SKM-1 treated with dmso at 0.1 percent for 144 hours (cell line): ENCODE data around the gene COG7.
"Not testable (repeated sequence)": the region's sequence is repeated elsewhere in the genome, so short reads cannot be mapped to it uniquely, and the experiment has no call there.

Source experiments
- DNase-seq: peaks from one replicate; lab custom pipeline; 2025; ENCODE audit not compliant: unreplicated experiment; lab: John Stamatoyannopoulos, UW

The COG7 gene

DNA sequence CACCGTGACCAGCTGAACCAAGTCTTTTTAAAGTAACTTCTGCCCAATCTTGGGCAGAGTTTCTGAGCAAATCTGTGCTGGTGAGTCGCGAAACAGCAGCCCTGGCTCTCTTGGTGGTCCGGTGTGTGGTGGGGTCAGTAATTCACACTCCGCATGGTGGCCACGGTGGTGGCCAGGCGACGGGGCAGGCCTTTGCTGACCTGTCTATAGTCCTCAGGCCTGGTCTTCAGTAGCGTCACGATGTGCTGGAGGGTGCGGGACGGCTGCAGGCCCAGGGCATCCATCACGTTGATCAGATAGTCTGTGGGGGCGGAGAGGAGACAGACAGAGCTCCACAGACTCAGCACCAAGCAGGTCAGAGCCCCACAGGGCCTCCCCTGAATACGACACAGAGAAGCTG, 64.2 kb downstream of the COG7 start:
- DNase-seq: no peak

- DNase-seq: no peak
These were observed 65.3 kb downstream of the COG7 start for GRCh38 chr16:23387666-23388065.

- DNase-seq: no peak
These were observed 67.5 kb downstream of the COG7 start for GRCh38 chr16:23385441-23385840.

- no peak for DNase-seq
These were observed 68.1 kb downstream of the COG7 start for GRCh38 chr16:23384878-23385277.

- no peak for DNase-seq
These were observed 69.1 kb downstream of the COG7 start for GRCh38 chr16:23383881-23384280.

DNA sequence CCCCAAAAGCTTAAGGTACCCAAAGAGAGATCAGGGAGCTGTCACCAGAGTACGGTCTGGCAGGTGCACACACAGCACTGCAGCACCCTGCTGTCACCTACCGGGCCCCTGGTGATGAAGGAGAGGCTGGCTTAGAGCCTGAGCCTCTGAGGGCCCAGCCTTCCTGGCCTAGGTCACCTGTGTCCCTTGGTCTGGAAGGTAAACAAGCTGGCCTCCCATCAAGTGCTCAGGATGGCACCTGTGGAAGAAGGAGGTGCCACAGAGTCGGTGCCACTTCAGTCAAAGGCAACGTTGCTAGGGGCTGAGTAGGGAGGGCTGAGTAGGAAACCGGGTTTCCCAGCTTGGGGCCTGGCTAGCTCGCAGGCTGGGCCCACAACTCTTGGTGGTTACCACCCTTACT, 70.7 kb downstream of the COG7 start:
- no peak for DNase-seq

DNA sequence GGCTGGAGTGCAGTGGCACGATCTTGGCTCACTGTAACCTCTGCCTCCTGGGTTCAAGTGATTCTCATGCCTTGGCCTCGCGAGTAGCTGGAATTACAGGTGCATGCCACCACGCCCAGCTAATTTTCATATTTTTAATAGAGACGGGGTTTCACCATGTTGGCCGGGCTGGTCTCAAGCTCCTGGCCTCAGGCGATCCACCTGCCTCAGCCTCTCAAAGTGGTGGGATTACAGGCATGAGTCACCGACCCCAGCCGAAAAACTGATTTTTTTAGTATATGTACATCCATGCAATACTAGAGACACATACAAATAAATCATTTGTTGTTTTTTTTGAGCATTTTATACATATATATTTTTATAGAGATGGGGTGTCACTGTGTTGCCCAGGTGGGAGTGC, 71.3 kb downstream of the COG7 start:
- DNase-seq: not testable (repeated sequence)

- no peak for DNase-seq
These were observed 72.5 kb downstream of the COG7 start for GRCh38 chr16:23380501-23380951.

- no peak for DNase-seq
These were observed 73.3 kb downstream of the COG7 start for GRCh38 chr16:23379707-23380106.

DNA sequence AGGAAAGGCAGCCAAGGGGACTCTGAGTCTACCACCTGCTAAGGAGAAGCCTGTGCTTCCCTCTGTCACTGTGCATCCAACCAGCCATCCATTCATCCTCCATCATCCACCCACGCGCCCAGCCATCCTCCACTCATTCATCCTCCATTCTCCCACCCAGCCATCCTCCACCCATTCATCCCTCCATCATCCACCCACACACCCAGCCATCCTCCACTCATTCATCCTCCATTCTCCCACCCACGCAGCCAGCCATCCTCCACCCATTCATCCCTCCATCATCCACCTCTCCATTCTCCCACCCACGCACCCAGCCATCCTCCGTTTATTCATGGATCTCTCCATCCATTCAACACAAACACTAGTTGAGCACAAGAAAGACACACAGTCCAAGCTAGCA, 74.1 kb downstream of the COG7 start:
- no peak for DNase-seq

DNA sequence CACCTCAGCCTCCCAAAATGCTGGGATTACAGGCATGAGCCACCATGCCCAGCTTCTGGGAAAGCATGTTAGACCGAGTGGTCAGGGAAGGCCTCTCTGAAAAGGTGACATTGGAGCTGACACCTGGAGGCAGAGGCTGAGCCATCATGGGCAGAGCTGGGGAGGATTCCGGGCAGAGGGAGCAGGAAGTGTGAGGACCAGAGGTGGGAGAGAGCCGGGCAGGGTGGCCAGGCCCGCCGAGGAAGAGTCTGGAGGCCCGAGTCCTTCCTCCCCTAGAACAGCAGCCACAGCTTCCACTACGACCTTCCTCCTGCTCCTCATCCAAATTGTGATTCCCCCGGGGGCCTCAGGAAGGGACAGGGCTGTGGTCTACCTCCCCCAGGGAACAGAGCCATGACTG, 74.7 kb downstream of the COG7 start:
- no peak for DNase-seq

DNA sequence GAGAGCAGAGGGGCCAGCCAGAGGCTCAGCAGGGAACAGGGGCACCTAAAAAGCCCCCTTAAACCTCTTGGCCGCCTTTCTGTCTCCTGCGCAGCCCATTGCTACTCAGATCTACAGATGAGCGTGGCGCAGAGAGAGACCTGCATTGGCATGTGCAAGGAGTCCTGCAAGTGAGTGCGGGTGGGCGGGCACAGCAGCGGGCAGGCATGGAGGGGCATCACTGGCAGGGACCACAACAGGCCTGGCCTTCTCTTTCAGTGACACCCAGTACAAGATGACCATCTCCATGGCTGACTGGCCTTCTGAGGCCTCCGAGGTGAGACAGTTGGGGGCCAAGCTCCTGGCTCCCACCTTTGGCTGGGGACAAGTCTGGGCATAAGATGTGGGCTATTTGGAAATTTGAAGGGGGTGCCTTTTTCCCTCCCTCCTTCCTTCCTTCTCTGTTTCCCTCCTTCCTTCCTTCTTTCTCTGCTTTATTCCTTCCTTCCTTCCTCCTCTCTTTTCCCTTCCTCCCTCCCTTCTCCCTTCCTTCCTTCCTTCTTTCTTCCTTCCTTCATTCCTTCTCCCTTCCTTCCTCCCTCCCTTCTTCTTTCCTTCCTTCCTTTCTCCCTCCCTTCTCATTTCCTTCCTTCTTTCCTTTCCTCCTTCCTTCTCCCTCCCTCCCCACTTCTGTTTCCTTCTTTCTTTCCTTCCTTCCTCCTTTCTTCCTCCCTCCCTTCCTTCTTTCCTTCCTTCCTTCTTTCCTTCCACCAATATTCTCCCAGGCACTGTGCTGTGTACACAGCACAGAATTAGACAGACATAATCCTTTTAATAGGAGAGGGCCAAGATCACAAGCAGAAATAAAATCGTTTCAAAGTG, 75.7 kb downstream of the COG7 start:
- no peak for DNase-seq

DNA sequence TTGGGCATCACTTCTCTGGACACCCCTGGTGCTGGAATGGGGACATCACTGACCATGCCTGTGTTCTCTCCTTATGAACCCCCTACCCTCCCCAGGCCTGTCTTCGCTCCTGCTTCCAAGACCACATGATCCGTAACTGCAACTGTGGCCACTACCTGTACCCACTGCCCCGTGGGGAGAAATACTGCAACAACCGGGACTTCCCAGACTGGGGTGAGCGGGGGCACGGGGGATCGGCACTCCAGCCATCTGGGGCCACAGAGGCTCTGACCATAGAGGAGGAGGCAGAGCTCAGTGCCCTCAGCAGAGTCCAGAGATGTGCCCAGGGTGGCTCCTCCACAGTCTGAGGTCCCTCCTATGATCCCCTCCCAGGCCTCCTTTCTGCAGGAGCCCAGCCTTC, 77.3 kb downstream of the COG7 start:
- DNase-seq: no peak

DNA sequence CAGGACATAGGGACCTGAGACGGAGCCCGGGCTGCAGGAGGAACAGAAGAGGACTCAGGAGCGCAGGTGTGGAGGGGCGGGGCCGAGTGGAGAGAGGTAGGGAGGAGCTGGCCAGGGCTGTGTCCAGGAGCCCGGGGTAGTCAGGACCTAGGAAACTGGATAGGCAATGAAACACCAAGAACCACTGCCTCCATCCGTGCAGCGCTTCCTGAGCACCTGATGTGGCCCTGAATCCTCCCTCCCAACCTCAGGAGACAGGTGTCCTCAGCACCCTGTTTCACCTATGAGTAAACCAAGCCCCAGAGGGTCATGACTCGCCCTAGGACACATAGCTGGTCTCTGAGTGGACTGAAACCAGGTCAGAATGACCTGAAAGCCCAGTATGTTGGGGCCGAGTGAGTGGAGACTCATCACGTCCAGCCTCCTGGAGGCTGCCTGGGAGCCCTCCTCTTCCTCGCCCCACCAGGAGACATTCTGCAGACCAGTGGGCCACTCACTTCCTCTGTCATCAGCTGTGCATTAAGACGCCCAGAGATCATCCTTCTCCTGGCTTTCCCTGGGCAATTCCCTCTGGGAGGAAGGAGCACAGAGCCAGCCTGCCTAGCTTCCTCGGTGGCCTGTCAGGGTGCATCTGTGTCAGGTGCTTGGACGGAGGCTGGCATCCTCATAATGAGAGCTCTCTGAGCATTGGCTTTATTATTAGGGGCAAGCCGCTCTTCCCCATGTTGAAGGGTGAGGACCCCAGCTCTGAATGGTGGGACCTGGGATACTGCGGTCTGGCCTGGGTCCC, 78.1 kb downstream of the COG7 start:
- no peak for DNase-seq

GRCh38 chr16:23373436-23374219, 79.4 kb downstream of the COG7 start:
- DNase-seq: no peak

DNA sequence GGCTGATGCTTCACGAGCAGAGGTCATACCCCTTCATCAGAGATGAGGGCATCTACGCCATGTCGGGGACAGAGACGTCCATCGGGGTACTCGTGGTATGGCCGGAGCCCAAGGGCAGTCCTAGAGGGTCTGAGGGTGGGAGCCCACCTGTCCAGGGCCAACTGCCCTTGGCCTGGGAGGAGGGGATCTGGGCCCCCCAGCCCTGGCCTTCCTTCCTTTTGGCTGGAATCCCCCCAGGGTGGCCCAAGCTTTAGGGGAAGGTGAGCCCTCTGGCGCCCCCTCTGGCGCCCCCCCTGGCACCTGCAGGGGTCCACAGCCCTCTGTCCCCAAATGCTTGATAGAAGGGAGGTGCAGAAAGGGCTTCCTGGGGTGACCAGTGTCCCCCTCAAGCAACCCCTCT, 81.6 kb downstream of the COG7 start:
- DNase-seq: no peak

- DNase-seq: no peak
These were observed 83.6 kb downstream of the COG7 start for GRCh38 chr16:23369416-23369815.

DNA sequence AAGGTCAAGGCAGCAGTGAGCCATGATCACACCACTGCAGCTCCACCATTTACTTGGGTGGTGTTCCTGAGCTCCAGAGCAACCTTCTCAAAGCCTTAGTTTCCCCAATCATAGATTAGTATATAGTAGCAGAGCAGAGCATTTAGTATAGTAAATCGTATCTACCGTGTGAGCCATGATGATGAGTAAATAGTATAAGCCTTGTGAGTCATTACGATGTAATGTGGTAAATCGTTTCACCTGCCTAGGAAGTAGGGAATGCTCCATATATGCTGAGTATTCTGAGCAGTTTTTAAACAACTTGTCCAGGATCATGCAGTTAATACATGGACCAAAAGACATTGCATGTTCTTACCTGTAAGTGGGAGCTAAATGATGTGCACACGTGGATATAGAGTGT, 84.5 kb downstream of the COG7 start:
- DNase-seq: no peak

GRCh38 chr16:23367988-23368387, 85.0 kb downstream of the COG7 start:
- no peak for DNase-seq

DNA sequence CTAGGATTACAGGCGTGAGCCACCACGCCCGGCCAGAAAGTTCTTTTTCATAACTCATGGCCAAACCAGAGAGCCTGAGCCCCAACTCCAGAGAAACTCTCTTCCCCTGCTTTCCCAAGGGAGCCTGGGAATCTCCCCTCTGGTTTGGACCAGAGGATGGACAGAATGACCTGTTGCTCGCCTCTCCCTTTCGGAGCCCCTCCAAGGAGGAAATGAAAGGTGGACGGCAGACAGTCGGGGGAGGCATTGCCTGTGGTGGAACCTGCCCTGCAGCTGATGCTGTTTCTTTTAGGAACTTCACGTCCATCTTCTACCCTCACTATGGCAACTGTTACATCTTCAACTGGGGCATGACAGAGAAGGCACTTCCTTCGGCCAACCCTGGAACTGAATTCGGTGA, 85.4 kb downstream of the COG7 start:
- DNase-seq: no peak

DNA sequence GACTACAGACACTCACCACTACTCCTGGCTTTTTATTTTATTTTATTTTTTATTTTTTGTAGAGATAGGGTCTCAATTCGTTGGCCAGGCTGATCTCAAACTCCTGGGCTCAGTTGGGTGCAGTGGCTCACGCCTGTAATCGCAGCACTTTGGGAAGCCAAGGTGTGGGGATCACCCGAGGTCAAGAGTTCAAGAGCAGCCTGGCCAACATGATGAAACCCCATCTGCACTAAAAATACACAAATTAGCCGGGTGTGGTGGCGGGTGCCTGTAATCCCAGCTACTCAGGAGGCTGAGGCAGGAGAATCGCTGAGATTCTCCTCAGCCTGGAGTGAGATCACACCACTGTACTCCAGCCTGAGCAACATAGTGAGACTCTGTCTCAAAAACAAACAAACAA, 86.6 kb downstream of the COG7 start:
- DNase-seq: not testable (repeated sequence)
